HepG2 (cell line): ENCODE results near the gene TNP2. TPM values are rescaled to one million over a fixed set of nuclear protein-coding genes. Genes with fewer than 3 reads are reported as not detected.
A peak's percentile ranks its signal among the peaks of the same experiment; 100 is the strongest.

Experiments used
- ATAC-seq: fragments of 200-7000 bp; cut with Tn5 transposase; 3 replicates; pipeline ENCODE4 v1.9.1; 2020; ENCODE audit warnings: mild to moderate bottlenecking, moderate library complexity
- BruUV-seq: library from RNA; stranded (reverse); fragments of 400-500 nt; replicated peaks from 2 replicates; lab custom pipeline; 2021; lab: Mats Ljungman, UMichigan
- CTCF ChIA-PET: fragments of 300-600 bp; formaldehyde crosslinking; extraction: SDS; loops from one replicate; lab custom pipeline; 2021; ENCODE audit warnings: low total read pairs, inconsistent platforms, low intra/inter-chr PET ratio; lab: Yijun Ruan, JAX
- POLR2A ChIA-PET: fragments of 350-600 bp; sonication (Branson Sonifier 250); formaldehyde crosslinking; loops from one replicate; lab custom pipeline; 2020; ENCODE audit warnings: antibody characterized with exemption, inconsistent platforms; lab: Yijun Ruan, JAX
- DNase-seq: peaks from one replicate; pipeline ENCODE4 v3.0.0-alpha.2; 2015; ENCODE audit warnings: low spot score
- FAIRE-seq: peaks from 3 replicates; lab custom pipeline; 2011; peaks lifted over from hg19 to GRCh38; lab: Jason Lieb, UNC
- H2AFZ ChIP-seq: one replicate; pipeline ENCODE4 v1.6.1; 2011; ENCODE audit warnings: low read length, inconsistent platforms
- H3K27ac ChIP-seq: fragments of 300-600 bp; 3 replicates; pipeline ENCODE4 v1.8.0; 2011; ENCODE audit warnings: mixed run types, mild to moderate bottlenecking, mixed read lengths, low read length, inconsistent platforms; ENCODE audit not compliant: insufficient read depth; ENCODE audit errors: extremely low read length
- H3K27me3 ChIP-seq, 2 experiments: fragments of 200-600 bp in 1 of 2; 2 replicates in 1 of 2; 3 replicates in 1 of 2; pipeline versions ENCODE4 v1.6.0 to v1.8.0; 2011; ENCODE audit warnings: low read length in 2 of 2, mild to moderate bottlenecking in 2 of 2, moderate library complexity in 2 of 2, inconsistent platforms in 1 of 2; ENCODE audit not compliant: insufficient read depth in 2 of 2, control insufficient read depth in 1 of 2
- H3K36me3 ChIP-seq, 2 experiments: fragments of 200-600 bp in 1 of 2; replicated peaks in 1 of 2; 2 replicates in 1 of 2; 3 replicates in 1 of 2; pipeline versions ENCODE4 v1.5.1 to v1.8.0; 2011; ENCODE audit warnings: low read length in 2 of 2, inconsistent platforms in 1 of 2; ENCODE audit not compliant: insufficient read depth in 2 of 2, control insufficient read depth in 1 of 2
- H3K4me1 ChIP-seq: 2 replicates; pipeline ENCODE4 v1.5.1; 2012; ENCODE audit warnings: low read length, inconsistent platforms; ENCODE audit not compliant: insufficient read depth
- H3K4me2 ChIP-seq: 2 replicates; pipeline ENCODE4 v1.6.0; 2011; ENCODE audit warnings: low read depth, low read length, inconsistent platforms
- H3K4me3 ChIP-seq, 3 experiments: fragments of 200-600 bp in 1 of 3; sonication (generic), shearing (Covaris generic) in 1 of 3; replicated peaks in 1 of 3; 2 replicates each; pipeline ENCODE4 v1.5.1; 2011 to 2016; ENCODE audit warnings: low read length in 3 of 3, inconsistent platforms in 2 of 3, low read depth in 2 of 3, mild to moderate bottlenecking in 2 of 3, control low read depth in 1 of 3, mixed read lengths in 1 of 3; ENCODE audit not compliant: insufficient read depth in 1 of 3
- H3K79me2 ChIP-seq: one replicate; pipeline ENCODE4 v1.6.1; 2011; ENCODE audit warnings: low read length, inconsistent platforms; ENCODE audit not compliant: insufficient read depth
- H3K9ac ChIP-seq: 2 replicates; pipeline ENCODE4 v1.6.0; 2011; ENCODE audit warnings: mild to moderate bottlenecking, low read depth, low read length, inconsistent platforms; ENCODE audit not compliant: insufficient read depth
- H3K9me3 ChIP-seq: 2 replicates; pipeline ENCODE4 v1.5.1; 2012; ENCODE audit warnings: mild to moderate bottlenecking, low read length
- H4K20me1 ChIP-seq: 2 replicates; pipeline ENCODE4 v1.6.0; 2011; ENCODE audit warnings: inconsistent platforms, mild to moderate bottlenecking, low read length, moderate library complexity; ENCODE audit not compliant: insufficient read depth
- IKZF4 ChIP-seq: sonication (generic); formaldehyde crosslinking; IDR thresholded peaks from 2 replicates; pipeline ENCODE4 v1.5.1; 2020; ENCODE audit warnings: borderline replicate concordance, mild to moderate bottlenecking, low read depth, missing genetic modification reagents; ENCODE audit errors: not compliant biosample characterization
- NFE2L2 ChIP-seq: fragments of 150-350 bp; IDR thresholded peaks from 2 replicates; pipeline ENCODE4 v1.6.1; 2014; ENCODE audit warnings: low read length
- PHF21A ChIP-seq: sonication (generic); formaldehyde crosslinking; IDR thresholded peaks from 2 replicates; pipeline ENCODE4 v1.5.0; 2020; ENCODE audit warnings: mild to moderate bottlenecking, missing genetic modification reagents
- SMARCE1 ChIP-seq: fragments of 450-650 bp; IDR thresholded peaks from 2 replicates; pipeline ENCODE4 v1.6.1; 2017; ENCODE audit warnings: borderline replicate concordance
- SRF ChIP-seq: IDR thresholded peaks from 2 replicates; pipeline ENCODE4 v1.6.1; 2011; ENCODE audit warnings: mild to moderate bottlenecking, low read depth, low read length, moderate library complexity
- SRSF1 ChIP-seq: fragments of 200-400 bp; formaldehyde crosslinking; optimal IDR thresholded peaks from 2 replicates; pipeline ENCODE3; 2017; ENCODE audit warnings: mild to moderate bottlenecking, low read depth, low read length, moderate library complexity
- TAF1 ChIP-seq: sonication (generic); formaldehyde crosslinking; IDR thresholded peaks from 2 replicates; pipeline ENCODE4 v1.4.0; 2020; ENCODE audit warnings: missing genetic modification reagents
- THYN1 ChIP-seq: sonication (generic); formaldehyde crosslinking; IDR thresholded peaks from 2 replicates; pipeline ENCODE4 v1.8.1; 2023; ENCODE audit warnings: low read depth, mild to moderate bottlenecking, moderate library complexity, missing genetic modification reagents, borderline replicate concordance
- ZBTB8A ChIP-seq: sonication (generic); formaldehyde crosslinking; IDR thresholded peaks from 2 replicates; pipeline ENCODE4 v1.4.0; 2020; ENCODE audit warnings: mild to moderate bottlenecking, low read depth, missing genetic modification reagents, borderline replicate concordance
- ZC3H13 ChIP-seq: sonication (generic); formaldehyde crosslinking; IDR thresholded peaks from 2 replicates; pipeline ENCODE4 v1.8.1; 2023; ENCODE audit warnings: mild to moderate bottlenecking, missing genetic modification reagents, moderate library complexity
- ZNF563 ChIP-seq: sonication (generic); formaldehyde crosslinking; IDR thresholded peaks from 2 replicates; pipeline ENCODE4 v1.8.0; 2022; ENCODE audit warnings: mild to moderate bottlenecking, moderate library complexity, missing genetic modification reagents
- ZNF703 ChIP-seq: sonication (generic); formaldehyde crosslinking; IDR thresholded peaks from 2 replicates; pipeline ENCODE4 v1.5.1; 2020; ENCODE audit warnings: missing genetic modification reagents, mild to moderate bottlenecking, moderate library complexity, borderline replicate concordance
- WGBS: methylation state at CpG from one replicate; pipeline ENCODE4 v1.1.6; 2017; ENCODE audit warnings: low lambda C conversion rate; 5-methylcytosine and 5-hydroxymethylcytosine counted together
- in situ Hi-C: cut with HindIII; loops from 2 replicates; pipeline ENCODE4 v1.10.0; 2017; ENCODE audit warnings: low pct_unique_long_range_greater_than_20kb; ENCODE audit not compliant: extremely low pct_ligation_motif_present
- intact Hi-C: fragments of 100-400 bp; cut with micrococcal nuclease; formaldehyde crosslinking; loops from one replicate; pipeline ENCODE4 v1.10.0; 2022; ENCODE audit not compliant: unreplicated experiment
- polyA plus RNA-seq, 8 experiments: library from polyadenylated mRNA; depleted of rRNA in 3 of 8; stranded (reverse) in 7 of 8; unstranded in 1 of 8; fragments of >200 nt; fragmentation: Illumina TruSeq in 4 of 8; extraction: Trizol in 4 of 8; gene quantifications; 2 replicates each; pipeline versions ENCODE4 v1.2.1 to v1.2.3, GENCODE V29; 2011 to 2016; ENCODE audit warnings: low read depth in 4 of 8, missing spikeins in 1 of 8, mixed read lengths in 1 of 8; ENCODE audit not compliant: insufficient read depth in 1 of 8
- total RNA-seq, 5 experiments: library from RNA; depleted of rRNA; stranded (reverse); fragments of >200 nt; fragmentation: Illumina TruSeq; extraction: Trizol; gene quantifications; 2 replicates each; pipeline ENCODE4 v1.2.3, GENCODE V29; 2016; ENCODE audit warnings: low read depth in 1 of 5

Gene TNP2
- total and polyA plus RNA-seq, 2 of the 13 experiments (the other 11 are each of a cell fraction or from before 2014, with no cell fraction given), result not detected

DNA sequence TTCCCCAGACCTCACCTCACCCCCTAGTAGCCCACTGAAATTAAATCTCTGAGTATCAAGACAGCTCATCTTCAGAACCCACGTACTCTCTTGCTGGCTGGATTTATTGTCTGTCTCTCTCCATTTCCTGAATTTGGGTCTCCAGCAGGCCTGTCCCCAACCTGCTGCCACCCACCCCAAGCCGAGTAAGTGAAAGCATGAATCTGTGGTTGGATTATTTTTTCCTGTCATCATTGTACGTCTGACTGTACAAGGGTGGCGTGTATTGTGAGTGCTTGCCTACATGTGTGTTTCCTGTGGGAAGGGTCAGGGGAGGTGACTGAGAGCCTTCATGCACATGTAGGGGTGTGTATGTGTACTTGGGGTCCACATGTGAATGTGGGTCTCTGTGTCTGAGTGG lies 5.4 kb downstream of the TNP2 start (continued):
- TF ChIP-seq IKZF4, result peak; percentile 13
- TF ChIP-seq ZC3H13, result no peak
- TF ChIP-seq TAF1 (CRISPR knock-in tag), result no peak
- TF ChIP-seq SMARCE1, result no peak
- TF ChIP-seq, all 625 proteins: peak for 3

- BruUV-seq, result no TSS peak
- FAIRE-seq (no peak), ATAC-seq (no peak), DNase-seq (no peak)
- H2AFZ ChIP-seq, result no peak overlapping the region
- H3K27me3 ChIP-seq, result no peaks in the 10 kb centered on the region; a peak in 1 of 5 replicates
- H3K4me1 ChIP-seq, result peaks cover 95% of the 10 kb centered on the region
- no peak overlapping the region for H3K9ac ChIP-seq
- no peak overlapping the region for H3K4me3 ChIP-seq
- POLR2A ChIA-PET, result interaction anchor here (0.8 to 3.0 kb wide), 4 partner anchors 7 to 49 kb away, joined by 3 to 13 read pairs (median 6); partner anchors contain the start of gene SOCS1
- H4K20me1 ChIP-seq, result no peaks in the 10 kb centered on the region
- H3K36me3 ChIP-seq, result no peaks in the 10 kb centered on the region
- in situ Hi-C loops (no loop called here), intact Hi-C loops (no loop called here)
- 68% methylated on average over 8 of the region's 8 CpGs for WGBS
- no peak overlapping the region for H3K4me2 ChIP-seq
- no peaks in the 10 kb centered on the region for H3K79me2 ChIP-seq
- TF ChIP-seq SRSF1 (no peak), PHF21A (CRISPR knock-in tag) (no peak), SRF (no peak), ZNF703 (CRISPR knock-in tag) (no peak), ZNF563 (CRISPR knock-in tag) (no peak), NFE2L2 (no peak), THYN1 (CRISPR knock-in tag) (no peak), ZBTB8A (CRISPR knock-in tag) (no peak)
- H3K9me3 ChIP-seq, result peaks cover 5% of the 10 kb centered on the region; the same call in 1 of the 2 replicates
- H3K27ac ChIP-seq, result no peak overlapping the region
- CTCF ChIA-PET, result no interaction called here
These were observed 6.2 kb downstream of the TNP2 start for GRCh38 chr16:11262915-11263314.
